ENCODE measurements around the gene SH3TC2.
A peak's percentile ranks its signal among the peaks of the same experiment; 100 is the strongest.

SH3TC2 gene

DNA sequence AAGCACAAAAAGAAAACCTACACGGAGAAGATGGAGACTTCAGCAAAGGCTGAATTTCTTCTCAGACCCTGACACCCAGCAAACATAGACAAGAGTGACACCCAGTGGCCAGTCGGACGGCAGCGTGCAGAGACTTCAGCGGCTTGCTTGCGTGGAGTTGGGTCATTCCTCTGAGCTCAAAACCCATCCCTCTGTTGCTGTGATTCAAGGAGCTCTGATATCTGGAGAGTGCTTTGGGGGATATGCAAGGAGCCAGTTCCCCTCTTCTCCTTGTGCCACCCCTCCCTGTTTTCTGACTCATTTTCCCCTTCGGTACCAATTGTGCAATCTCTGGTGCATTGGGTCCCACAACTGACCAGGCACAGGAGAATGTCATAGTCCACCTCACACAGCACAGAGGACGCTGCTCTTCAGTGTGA is 27.5 kb downstream of the SH3TC2 start (continued):
- TF ChIP-seq, protein P1, sequence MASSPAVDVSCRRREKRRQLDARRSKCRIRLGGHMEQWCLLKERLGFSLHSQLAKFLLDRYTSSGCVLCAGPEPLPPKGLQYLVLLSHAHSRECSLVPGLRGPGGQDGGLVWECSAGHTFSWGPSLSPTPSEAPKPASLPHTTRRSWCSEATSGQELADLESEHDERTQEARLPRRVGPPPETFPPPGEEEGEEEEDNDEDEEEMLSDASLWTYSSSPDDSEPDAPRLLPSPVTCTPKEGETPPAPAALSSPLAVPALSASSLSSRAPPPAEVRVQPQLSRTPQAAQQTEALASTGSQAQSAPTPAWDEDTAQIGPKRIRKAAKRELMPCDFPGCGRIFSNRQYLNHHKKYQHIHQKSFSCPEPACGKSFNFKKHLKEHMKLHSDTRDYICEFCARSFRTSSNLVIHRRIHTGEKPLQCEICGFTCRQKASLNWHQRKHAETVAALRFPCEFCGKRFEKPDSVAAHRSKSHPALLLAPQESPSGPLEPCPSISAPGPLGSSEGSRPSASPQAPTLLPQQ (tag by site-specific recombination; IDR thresholded peaks at IDR 0.05): no peak
- TF ChIP-seq ZNF626 (tag by site-specific recombination; IDR thresholded peaks at IDR 0.05): no peak
- TF ChIP-seq ZNF660 (tag by site-specific recombination; IDR thresholded peaks at IDR 0.05): peak; percentile 53; the same call in 1 of the 2 replicates
- TF ChIP-seq HOXC10 (CRISPR knock-in tag; IDR thresholded peaks at IDR 0.05): no peak
- TF ChIP-seq, protein P2, sequence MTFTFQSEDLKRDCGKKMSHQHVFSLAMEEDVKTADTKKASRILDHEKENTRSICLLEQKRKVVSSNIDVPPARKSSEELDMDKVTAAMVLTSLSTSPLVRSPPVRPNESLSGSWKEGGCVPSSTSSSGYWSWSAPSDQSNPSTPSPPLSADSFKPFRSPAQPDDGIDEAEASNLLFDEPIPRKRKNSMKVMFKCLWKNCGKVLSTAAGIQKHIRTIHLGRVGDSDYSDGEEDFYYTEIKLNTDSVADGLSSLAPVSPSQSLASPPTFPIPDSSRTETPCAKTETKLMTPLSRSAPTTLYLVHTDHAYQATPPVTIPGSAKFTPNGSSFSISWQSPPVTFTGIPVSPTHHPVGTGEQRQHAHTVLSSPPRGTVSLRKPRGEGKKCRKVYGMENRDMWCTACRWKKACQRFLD (tag by site-specific recombination; IDR thresholded peaks at IDR 0.05): no peak
- no peak for TF ChIP-seq ZIC2 (tag by site-specific recombination; IDR thresholded peaks at IDR 0.05)
- TF ChIP-seq, protein P3, sequence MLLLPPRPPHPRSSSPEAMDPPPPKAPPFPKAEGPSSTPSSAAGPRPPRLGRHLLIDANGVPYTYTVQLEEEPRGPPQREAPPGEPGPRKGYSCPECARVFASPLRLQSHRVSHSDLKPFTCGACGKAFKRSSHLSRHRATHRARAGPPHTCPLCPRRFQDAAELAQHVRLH (tag by site-specific recombination; IDR thresholded peaks at IDR 0.05): no peak
- TF ChIP-seq ZNF768 (tag by site-specific recombination; IDR thresholded peaks at IDR 0.05): no peak
- TF ChIP-seq ZNF555 (tag by site-specific recombination; conservative IDR thresholded peaks at IDR 0.05): no peak
- TF ChIP-seq, protein P4, sequence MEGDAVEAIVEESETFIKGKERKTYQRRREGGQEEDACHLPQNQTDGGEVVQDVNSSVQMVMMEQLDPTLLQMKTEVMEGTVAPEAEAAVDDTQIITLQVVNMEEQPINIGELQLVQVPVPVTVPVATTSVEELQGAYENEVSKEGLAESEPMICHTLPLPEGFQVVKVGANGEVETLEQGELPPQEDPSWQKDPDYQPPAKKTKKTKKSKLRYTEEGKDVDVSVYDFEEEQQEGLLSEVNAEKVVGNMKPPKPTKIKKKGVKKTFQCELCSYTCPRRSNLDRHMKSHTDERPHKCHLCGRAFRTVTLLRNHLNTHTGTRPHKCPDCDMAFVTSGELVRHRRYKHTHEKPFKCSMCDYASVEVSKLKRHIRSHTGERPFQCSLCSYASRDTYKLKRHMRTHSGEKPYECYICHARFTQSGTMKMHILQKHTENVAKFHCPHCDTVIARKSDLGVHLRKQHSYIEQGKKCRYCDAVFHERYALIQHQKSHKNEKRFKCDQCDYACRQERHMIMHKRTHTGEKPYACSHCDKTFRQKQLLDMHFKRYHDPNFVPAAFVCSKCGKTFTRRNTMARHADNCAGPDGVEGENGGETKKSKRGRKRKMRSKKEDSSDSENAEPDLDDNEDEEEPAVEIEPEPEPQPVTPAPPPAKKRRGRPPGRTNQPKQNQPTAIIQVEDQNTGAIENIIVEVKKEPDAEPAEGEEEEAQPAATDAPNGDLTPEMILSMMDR (tag by site-specific recombination; IDR thresholded peaks at IDR 0.05): peak; percentile 53; the same call in 1 of the 2 replicates
- no peak for TF ChIP-seq OVOL3 (tag by site-specific recombination; IDR thresholded peaks at IDR 0.05)
- TF ChIP-seq ZBTB48 (tag by site-specific recombination; IDR thresholded peaks at IDR 0.05): peak; percentile 71; the same call in 1 of the 2 replicates
- TF ChIP-seq, protein P5, sequence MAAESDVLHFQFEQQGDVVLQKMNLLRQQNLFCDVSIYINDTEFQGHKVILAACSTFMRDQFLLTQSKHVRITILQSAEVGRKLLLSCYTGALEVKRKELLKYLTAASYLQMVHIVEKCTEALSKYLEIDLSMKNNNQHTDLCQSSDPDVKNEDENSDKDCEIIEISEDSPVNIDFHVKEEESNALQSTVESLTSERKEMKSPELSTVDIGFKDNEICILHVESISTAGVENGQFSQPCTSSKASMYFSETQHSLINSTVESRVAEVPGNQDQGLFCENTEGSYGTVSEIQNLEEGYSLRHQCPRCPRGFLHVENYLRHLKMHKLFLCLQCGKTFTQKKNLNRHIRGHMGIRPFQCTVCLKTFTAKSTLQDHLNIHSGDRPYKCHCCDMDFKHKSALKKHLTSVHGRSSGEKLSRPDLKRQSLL (tag by site-specific recombination; IDR thresholded peaks at IDR 0.05): no peak
- TF ChIP-seq ZBTB17 (tag by site-specific recombination; IDR thresholded peaks at IDR 0.05): 0 out of 2 replicates have a peak, but pooled peaks have one; percentile 11
- TF ChIP-seq ZNF629 (tag by site-specific recombination; IDR thresholded peaks at IDR 0.05): 0 out of 2 replicates have a peak, but pooled peaks have one; percentile 32
- TF ChIP-seq ZNF2 (tag by site-specific recombination; IDR thresholded peaks at IDR 0.05): peak; percentile 68; the same call in 1 of the 2 replicates
- TF ChIP-seq, protein P6, sequence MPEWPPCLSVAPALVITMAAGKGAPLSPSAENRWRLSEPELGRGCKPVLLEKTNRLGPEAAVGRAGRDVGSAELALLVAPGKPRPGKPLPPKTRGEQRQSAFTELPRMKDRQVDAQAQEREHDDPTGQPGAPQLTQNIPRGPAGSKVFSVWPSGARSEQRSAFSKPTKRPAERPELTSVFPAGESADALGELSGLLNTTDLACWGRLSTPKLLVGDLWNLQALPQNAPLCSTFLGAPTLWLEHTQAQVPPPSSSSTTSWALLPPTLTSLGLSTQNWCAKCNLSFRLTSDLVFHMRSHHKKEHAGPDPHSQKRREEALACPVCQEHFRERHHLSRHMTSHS (tag by site-specific recombination; IDR thresholded peaks at IDR 0.05): no peak
- no peak for TF ChIP-seq ZNF600 (tag by site-specific recombination; IDR thresholded peaks at IDR 0.05)
- no peak for TF ChIP-seq ZNF214 (tag by site-specific recombination; IDR thresholded peaks at IDR 0.05; ENCODE audit: borderline replicate concordance)
- TF ChIP-seq ZNF654 (tag by site-specific recombination; IDR thresholded peaks at IDR 0.05; ENCODE audit: low read depth): peak; percentile 93
- TF ChIP-seq, protein P7, sequence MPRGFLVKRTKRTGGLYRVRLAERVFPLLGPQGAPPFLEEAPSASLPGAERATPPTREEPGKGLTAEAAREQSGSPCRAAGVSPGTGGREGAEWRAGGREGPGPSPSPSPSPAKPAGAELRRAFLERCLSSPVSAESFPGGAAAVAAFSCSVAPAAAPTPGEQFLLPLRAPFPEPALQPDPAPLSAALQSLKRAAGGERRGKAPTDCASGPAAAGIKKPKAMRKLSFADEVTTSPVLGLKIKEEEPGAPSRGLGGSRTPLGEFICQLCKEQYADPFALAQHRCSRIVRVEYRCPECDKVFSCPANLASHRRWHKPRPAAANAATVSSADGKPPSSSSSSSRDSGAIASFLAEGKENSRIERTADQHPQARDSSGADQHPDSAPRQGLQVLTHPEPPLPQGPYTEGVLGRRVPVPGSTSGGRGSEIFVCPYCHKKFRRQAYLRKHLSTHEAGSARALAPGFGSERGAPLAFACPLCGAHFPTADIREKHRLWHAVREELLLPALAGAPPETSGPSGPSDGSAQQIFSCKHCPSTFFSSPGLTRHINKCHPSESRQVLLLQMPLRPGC (tag by site-specific recombination; IDR thresholded peaks at IDR 0.05): no peak

All from HEK293 (cell line).